T-cell (primary cell): ENCODE data around the gene EMC10. TPM values are rescaled to one million over a fixed set of nuclear protein-coding genes. Genes with fewer than 3 reads are reported as not detected.
A peak's percentile ranks its signal among the peaks of the same experiment; 100 is the strongest.

Source experiments
- ATAC-seq, 4 experiments: fragments of 200-7000 bp in 3 of 4; fragments of 150-1000 bp in 1 of 4; cut with Tn5 transposase; replicated peaks in 1 of 4; 1 replicate in 3 of 4; 2 replicates in 1 of 4; pipeline ENCODE4 v1.10.0; 2021; ENCODE audit warnings: moderate library complexity in 3 of 4, mild to moderate bottlenecking in 2 of 4, moderate number of reproducible peaks in 1 of 4
- CTCF ChIA-PET, 2 donors: fragments of 300-600 bp; sonication (Branson Sonifier 250); formaldehyde crosslinking; loops; one replicate each; lab custom pipeline; 2022; ENCODE audit warnings: antibody characterized with exemption in 2 of 2; lab: Charles Lee
- POLR2A ChIA-PET, 2 donors: fragments of 300-600 bp; sonication (Branson Sonifier 250); formaldehyde crosslinking; loops; one replicate each; lab custom pipeline; 2022; ENCODE audit warnings: antibody characterized with exemption in 2 of 2; lab: Charles Lee
- DNase-seq, 35 experiments: peaks; one replicate each; pipeline versions ENCODE4 v3.0.0 to v3.0.0-alpha.2; 2013 to 2023
- H3K27ac ChIP-seq: one replicate; pipeline ENCODE4 v1.5.1; 2013; ENCODE audit warnings: low read length
- H3K27me3 ChIP-seq, 2 experiments: replicated peaks in 1 of 2; 1 replicate in 1 of 2; 2 replicates in 1 of 2; pipeline versions ENCODE4 v1.6.1 to v1.7.0; 2013; ENCODE audit warnings: low read length in 1 of 2, mixed read lengths in 1 of 2; ENCODE audit not compliant: control insufficient read depth in 2 of 2, insufficient read depth in 2 of 2; ENCODE audit errors: extremely low read depth in 1 of 2
- H3K36me3 ChIP-seq, 2 donors: 1 replicate in 1 of 2; 2 replicates in 1 of 2; pipeline versions ENCODE4 v1.6.1 to v1.7.0; 2013; ENCODE audit warnings: low read length in 1 of 2; ENCODE audit not compliant: control insufficient read depth in 2 of 2, insufficient read depth in 1 of 2; ENCODE audit errors: extremely low read depth in 1 of 2
- H3K4me1 ChIP-seq, 2 experiments: 1 replicate in 1 of 2; 2 replicates in 1 of 2; pipeline versions ENCODE4 v1.6.1 to v1.7.0; 2013; ENCODE audit warnings: low read length in 2 of 2, mixed read lengths in 1 of 2; ENCODE audit not compliant: insufficient read depth in 2 of 2, control insufficient read depth in 1 of 2; ENCODE audit errors: extremely low read depth in 1 of 2
- H3K4me3 ChIP-seq, 2 donors: 1 replicate in 1 of 2; 2 replicates in 1 of 2; pipeline versions ENCODE4 v1.5.1 to v1.7.0; 2013; ENCODE audit warnings: mild to moderate bottlenecking in 2 of 2, low read length in 1 of 2, moderate library complexity in 1 of 2; ENCODE audit not compliant: control insufficient read depth in 1 of 2; ENCODE audit errors: extremely low read depth in 1 of 2
- H3K9me3 ChIP-seq: 2 replicates; pipeline ENCODE4 v1.7.0; 2013
- H3K27ac Mint-ChIP-seq, 2 donors: one replicate each; pipeline ENCODE4 v1.8.0; 2020 to 2021; ENCODE audit warnings: mild to moderate bottlenecking in 2 of 2, mixed read lengths in 2 of 2
- H3K27me3 Mint-ChIP-seq, 2 donors: one replicate each; pipeline ENCODE4 v1.8.0; 2021 to 2022; ENCODE audit warnings: mixed read lengths in 2 of 2
- H3K36me3 Mint-ChIP-seq: one replicate; pipeline ENCODE4 v1.8.0; 2021; ENCODE audit warnings: mixed read lengths
- H3K4me1 Mint-ChIP-seq, 3 donors: one replicate each; pipeline ENCODE4 v1.8.0; 2020 to 2022; ENCODE audit warnings: mixed read lengths in 3 of 3, mild to moderate bottlenecking in 1 of 3
- H3K4me3 Mint-ChIP-seq, 3 donors: one replicate each; pipeline ENCODE4 v1.8.0; 2020 to 2022; ENCODE audit warnings: mild to moderate bottlenecking in 3 of 3, mixed read lengths in 3 of 3, moderate library complexity in 3 of 3
- H3K9me3 Mint-ChIP-seq, 3 donors: one replicate each; pipeline ENCODE4 v1.8.0; 2020 to 2022; ENCODE audit warnings: mixed read lengths in 3 of 3
- WGBS: methylation state at CpG from one replicate; pipeline ENCODE4 v1.1.5; 2013; ENCODE audit warnings: missing lambda C conversion rate; ENCODE audit not compliant: insufficient coverage; 5-methylcytosine and 5-hydroxymethylcytosine counted together
- total RNA-seq, 35 experiments: library from RNA in 6 of 35; stranded (reverse) in 6 of 35; fragments of 120-200 nt in 1 of 35; gene quantifications; one replicate each; pipeline versions ENCODE4 v1.2.1 to v1.2.4 and lab custom pipeline; 2013 to 2026

EMC10 gene
- total RNA-seq, 5 donors from 2014 or later (not counting 1 experiment from before 2014, with no cell fraction given) = 83.7 to 98.1 (median 89.7) TPM

DNA sequence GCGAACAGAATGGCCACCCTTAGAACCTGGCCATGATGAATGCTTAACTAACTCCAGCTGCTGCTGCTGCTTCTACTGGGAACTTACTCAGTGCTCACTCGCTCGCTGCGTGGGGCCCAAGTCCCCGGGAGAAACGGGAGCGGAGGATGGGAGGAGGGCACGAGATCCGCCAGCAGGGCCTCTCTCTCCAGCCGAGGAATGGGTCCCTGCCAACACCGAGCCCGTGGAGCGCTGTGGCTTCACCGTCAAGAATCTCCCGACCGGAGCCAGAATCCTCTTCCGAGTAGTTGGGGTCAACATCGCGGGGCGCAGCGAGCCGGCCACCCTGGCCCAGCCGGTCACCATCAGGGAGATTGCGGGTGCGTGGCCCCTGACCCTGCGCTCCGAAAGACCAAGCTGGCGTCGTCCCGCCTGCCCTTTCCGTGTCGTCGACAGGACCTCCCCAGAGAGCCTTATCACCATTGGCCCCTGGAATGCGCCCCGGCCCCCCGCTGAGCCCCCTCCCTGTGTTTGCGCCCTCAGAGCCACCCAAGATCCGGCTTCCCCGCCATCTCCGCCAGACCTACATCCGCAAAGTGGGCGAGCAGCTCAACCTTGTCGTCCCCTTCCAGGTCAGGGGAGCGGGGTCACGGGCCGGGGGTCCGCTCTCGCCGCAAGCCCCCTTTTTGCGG lies 17.8 kb upstream of the EMC10 start:
- Mint-ChIP-seq H3K4me1 (peaks cover 0 to 8% (median 4%) of the 10 kb centered on the region in 3 donors), H3K4me3 (no peak overlapping the region), H3K9me3 (no peaks in the 10 kb centered on the region), H3K36me3 (no peaks in the 10 kb centered on the region), H3K27me3 (peaks cover 41 to 49% of the 10 kb centered on the region in 2 donors), H3K27ac (no peak overlapping the region)
- no peaks in the 10 kb centered on the region for H3K36me3 ChIP-seq
- no peak overlapping the region for H3K27ac ChIP-seq
- no peaks in the 10 kb centered on the region for H3K9me3 ChIP-seq
- no peak for DNase-seq
- no peak overlapping the region for H3K4me3 ChIP-seq
- peaks cover 0 to 7% of the 10 kb centered on the region in 2 experiments for H3K4me1 ChIP-seq
- ChIA-PET CTCF (no interaction called here), POLR2A (no interaction called here)
- H3K27me3 ChIP-seq = peaks cover 0 to 63% of the 10 kb centered on the region in 2 experiments
- no peak for ATAC-seq
- 48% methylated on average over 49 of the region's 50 CpGs for WGBS

DNA sequence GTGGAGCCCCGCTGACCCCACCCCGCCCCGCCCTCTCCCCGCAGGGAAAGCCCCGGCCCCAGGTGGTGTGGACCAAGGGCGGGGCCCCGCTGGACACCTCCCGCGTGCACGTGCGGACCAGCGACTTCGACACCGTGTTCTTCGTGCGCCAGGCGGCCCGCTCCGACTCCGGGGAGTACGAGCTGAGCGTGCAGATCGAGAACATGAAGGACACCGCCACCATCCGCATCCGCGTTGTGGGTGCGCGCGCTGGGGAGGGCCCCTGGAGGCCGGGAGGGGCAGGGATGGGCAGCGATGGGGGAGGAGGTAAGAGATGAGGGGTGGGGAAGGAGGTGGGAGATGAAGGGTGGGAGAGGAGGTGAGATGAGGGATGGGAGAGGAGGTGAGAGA lies 17.2 kb upstream of the EMC10 start:
- Histone ChIP-seq H3K9me3 (no peaks in the 10 kb centered on the region), H3K4me1 (peaks cover 0 to 7% of the 10 kb centered on the region in 2 experiments), H3K27me3 (peaks cover 0 to 60% of the 10 kb centered on the region in 2 experiments), H3K36me3 (no peaks in the 10 kb centered on the region), H3K27ac (no peak overlapping the region), H3K4me3 (no peak overlapping the region)
- H3K27ac Mint-ChIP-seq = no peak overlapping the region
- peaks cover 41 to 52% of the 10 kb centered on the region in 2 donors for H3K27me3 Mint-ChIP-seq
- no peak for DNase-seq
- no peaks in the 10 kb centered on the region for H3K9me3 Mint-ChIP-seq
- ChIA-PET POLR2A (no interaction called here), CTCF (no interaction called here)
- no peak overlapping the region for H3K4me3 Mint-ChIP-seq
- ATAC-seq = no peak
- H3K4me1 Mint-ChIP-seq = peaks cover 0 to 8% (median 4%) of the 10 kb centered on the region in 3 donors
- no peaks in the 10 kb centered on the region for H3K36me3 Mint-ChIP-seq
- 54% methylated on average over 23 of the region's 32 CpGs for WGBS

DNA sequence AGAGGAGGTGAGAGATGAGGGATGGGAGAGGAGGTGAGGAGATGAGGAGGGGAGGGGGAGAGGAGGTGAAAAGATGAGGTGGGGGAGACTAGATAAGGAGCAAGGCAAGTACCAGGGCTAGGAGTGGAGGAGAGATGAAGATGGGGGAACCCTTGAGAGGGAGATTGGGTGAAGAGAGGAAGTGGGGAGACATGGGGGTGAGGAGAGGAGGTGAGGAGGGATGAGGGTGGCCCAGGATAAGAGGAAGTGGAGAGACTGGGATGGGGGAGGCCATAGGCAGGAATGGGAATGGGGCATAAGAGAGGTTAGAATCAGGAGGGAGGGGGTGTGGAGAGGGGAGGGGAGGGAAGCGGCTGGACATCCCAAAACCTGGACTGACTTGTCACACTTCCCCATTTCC lies 16.7 kb upstream of the EMC10 start:
- no peak for DNase-seq
- H3K27me3 Mint-ChIP-seq = peaks cover 41 to 54% of the 10 kb centered on the region in 2 donors
- Histone ChIP-seq H3K27me3 (peaks cover 0 to 62% of the 10 kb centered on the region in 2 experiments), H3K27ac (no peak overlapping the region), H3K4me1 (peaks cover 0 to 7% of the 10 kb centered on the region in 2 experiments), H3K4me3 (no peak overlapping the region), H3K9me3 (no peaks in the 10 kb centered on the region), H3K36me3 (no peaks in the 10 kb centered on the region)
- H3K36me3 Mint-ChIP-seq = no peaks in the 10 kb centered on the region
- CTCF ChIA-PET = no interaction called here
- POLR2A ChIA-PET = no interaction called here
- no peaks in the 10 kb centered on the region for H3K9me3 Mint-ChIP-seq
- no peak overlapping the region for H3K4me3 Mint-ChIP-seq
- ATAC-seq = no peak
- no peak overlapping the region for H3K27ac Mint-ChIP-seq
- no CpG with 5 or more reads among the region's 1 CpG for WGBS
- H3K4me1 Mint-ChIP-seq = peaks cover 0 to 8% (median 4%) of the 10 kb centered on the region in 3 donors

DNA sequence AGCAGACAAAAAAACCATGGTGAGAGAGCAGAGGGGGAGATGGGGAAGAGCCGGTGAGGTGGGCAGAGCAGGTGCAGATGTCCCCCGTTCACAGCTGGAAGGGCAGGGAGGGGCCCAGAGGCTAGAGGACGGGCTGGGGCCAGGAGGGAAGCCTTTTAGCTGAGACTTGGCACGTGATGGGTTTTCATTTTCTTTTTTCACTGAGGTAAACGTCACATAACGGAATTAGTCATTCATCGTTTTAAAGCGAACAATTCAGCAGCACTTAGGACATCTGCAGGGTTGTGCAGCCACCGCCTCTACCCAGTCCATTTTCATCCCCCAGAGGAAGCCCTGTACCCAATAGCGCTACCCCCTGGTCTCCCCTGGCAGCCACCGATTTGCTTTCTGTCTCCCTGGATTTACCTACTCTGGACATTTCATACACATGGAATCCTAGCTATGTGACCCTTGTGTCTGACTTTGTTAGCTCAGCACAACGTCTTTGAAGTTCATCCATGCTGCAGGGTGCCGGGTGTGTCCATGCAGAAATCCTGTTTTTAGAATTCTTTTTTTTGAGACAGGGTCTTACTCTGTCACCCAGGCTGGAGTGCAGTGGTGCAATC lies 16.0 kb upstream of the EMC10 start:
- CTCF ChIA-PET = interaction anchor here in 1 of 2 donors (0.6 kb wide), 1 partner anchor 132 kb away, joined by 6 read pairs; no protein-coding TSS in a partner anchor
- no peak overlapping the region for H3K27ac ChIP-seq

DNA sequence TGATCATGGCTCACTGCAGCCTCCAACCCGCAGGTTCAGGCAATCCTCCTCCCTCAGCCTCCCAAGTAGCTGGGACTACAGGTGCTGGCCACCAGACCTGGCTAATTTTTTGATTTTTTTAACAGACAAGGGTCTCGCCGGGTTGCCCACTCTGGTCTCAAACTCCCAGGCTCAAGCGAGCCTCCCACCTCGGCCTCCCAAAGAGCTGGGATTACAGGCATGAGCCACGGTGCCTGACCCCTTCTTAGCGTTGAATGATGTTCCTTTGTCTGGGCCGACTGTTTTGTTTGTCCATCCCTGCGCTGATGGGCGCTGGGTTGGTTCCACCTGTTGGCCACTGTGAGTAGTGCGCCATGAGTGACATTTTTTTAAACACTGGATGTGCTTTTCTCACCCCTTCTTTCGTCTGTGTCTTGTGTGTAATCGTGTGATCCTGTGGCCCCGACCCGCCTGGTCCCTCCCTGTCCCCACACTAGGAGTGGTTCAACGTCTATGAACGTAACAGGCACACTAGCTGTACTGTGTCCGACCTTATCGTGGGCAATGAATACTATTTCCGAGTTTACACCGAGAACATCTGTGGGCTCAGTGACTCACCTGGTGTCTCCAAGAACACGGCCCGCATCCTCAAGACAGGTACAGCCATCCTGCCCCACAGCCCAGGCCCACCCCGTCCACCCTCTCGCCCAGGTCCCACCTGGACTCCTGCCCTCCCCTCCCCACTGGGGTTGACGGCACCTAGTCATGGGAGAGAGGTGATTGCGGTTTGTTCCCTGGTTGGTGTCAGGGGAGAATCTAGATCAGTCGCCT lies 15.0 kb upstream of the EMC10 start:
- Mint-ChIP-seq H3K4me3 (no peak overlapping the region), H3K9me3 (no peaks in the 10 kb centered on the region), H3K4me1 (peaks cover 0 to 8% (median 4%) of the 10 kb centered on the region in 3 donors), H3K36me3 (no peaks in the 10 kb centered on the region), H3K27me3 (peaks cover 39 to 44% of the 10 kb centered on the region in 2 donors), H3K27ac (no peak overlapping the region)
- H3K27me3 ChIP-seq = peaks cover 0 to 63% of the 10 kb centered on the region in 2 experiments
- POLR2A ChIA-PET = no interaction called here
- CTCF ChIA-PET = no interaction called here
- peaks cover 0 to 7% of the 10 kb centered on the region in 2 experiments for H3K4me1 ChIP-seq
- H3K4me3 ChIP-seq = no peak overlapping the region
- ATAC-seq = peak; percentile 70 to 85 (median 78)
- no peaks in the 10 kb centered on the region for H3K9me3 ChIP-seq
- 35% methylated on average over 16 of the region's 28 CpGs for WGBS
- H3K27ac ChIP-seq = no peak overlapping the region
- no peaks in the 10 kb centered on the region for H3K36me3 ChIP-seq
- peak in 31 of 35 experiments; percentile 3 to 77 (median 40) for DNase-seq

More for the DNA sequence above, 16.0 kb upstream of the EMC10 start:
- Mint-ChIP-seq H3K27me3 (peaks cover 44 to 51% of the 10 kb centered on the region in 2 donors), H3K9me3 (no peaks in the 10 kb centered on the region), H3K27ac (no peak overlapping the region), H3K4me3 (no peak overlapping the region), H3K36me3 (no peaks in the 10 kb centered on the region), H3K4me1 (peaks cover 0 to 8% (median 4%) of the 10 kb centered on the region in 3 donors)
- 36% methylated on average over 13 of the region's 13 CpGs for WGBS
- Histone ChIP-seq H3K36me3 (no peaks in the 10 kb centered on the region), H3K9me3 (no peaks in the 10 kb centered on the region), H3K4me1 (peaks cover 0 to 7% of the 10 kb centered on the region in 2 experiments), H3K27me3 (peaks cover 0 to 63% of the 10 kb centered on the region in 2 experiments), H3K4me3 (no peak overlapping the region)
- no peak for ATAC-seq
- POLR2A ChIA-PET = no interaction called here
- DNase-seq = no peak

DNA sequence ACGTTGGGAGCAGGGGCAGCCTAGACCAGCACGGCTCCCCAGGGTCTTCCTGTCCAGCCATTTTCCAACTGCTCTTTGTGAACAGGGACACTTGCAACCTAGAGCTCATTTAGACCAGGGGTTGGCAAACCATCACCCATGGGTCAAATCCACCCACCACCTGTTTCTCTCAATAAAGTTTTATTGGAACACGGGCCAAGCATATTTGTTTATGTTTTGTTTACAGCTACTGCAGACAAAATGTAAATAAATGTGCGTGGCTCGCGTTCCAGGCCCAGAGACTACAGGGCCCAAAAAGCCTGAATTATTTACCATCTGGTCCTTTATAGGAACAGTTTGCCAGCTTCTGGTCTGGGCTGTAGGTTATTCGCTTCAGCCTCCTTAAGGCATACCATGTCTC lies 13.3 kb upstream of the EMC10 start:
- no peak overlapping the region for H3K4me3 ChIP-seq
- H3K9me3 ChIP-seq = no peaks in the 10 kb centered on the region
- H3K27me3 ChIP-seq = peaks cover 0 to 57% of the 10 kb centered on the region in 2 experiments
- no peaks in the 10 kb centered on the region for H3K36me3 Mint-ChIP-seq
- no peak for ATAC-seq
- POLR2A ChIA-PET = no interaction called here
- CTCF ChIA-PET = interaction anchor here in 1 of 2 donors (0.6 kb wide), 1 partner anchor 190 kb away, joined by 4 read pairs; no protein-coding TSS in a partner anchor
- WGBS = 82% methylated on average over 7 of the region's 7 CpGs
- no peak overlapping the region for H3K4me3 Mint-ChIP-seq
- peaks cover 0 to 8% (median 4%) of the 10 kb centered on the region in 3 donors for H3K4me1 Mint-ChIP-seq
- H3K9me3 Mint-ChIP-seq = no peaks in the 10 kb centered on the region
- no peak for DNase-seq
- H3K27ac Mint-ChIP-seq = no peak overlapping the region
- peaks cover 0 to 7% of the 10 kb centered on the region in 2 experiments for H3K4me1 ChIP-seq
- H3K27me3 Mint-ChIP-seq = peaks cover 29 to 32% of the 10 kb centered on the region in 2 donors
- H3K36me3 ChIP-seq = no peaks in the 10 kb centered on the region
- no peak overlapping the region for H3K27ac ChIP-seq
